ENCODE data around the gene PRKAG1.

- TF ChIP-seq POLR2A (IDR thresholded peaks at IDR 0.05) (no peak), CTCF (IDR thresholded peaks at IDR 0.05) (no peak)
Measured at GRCh38 chr12:48954841-48955501, 63.6 kb downstream of the PRKAG1 start.

Data from adrenal gland (tissue), 5 donors.